ENCODE results near the gene ACIN1. TPM values are rescaled to one million over a fixed set of nuclear protein-coding genes. Genes with fewer than 3 reads are reported as not detected.

Gene ACIN1
- total RNA-seq, 1 donor from 2014 or later = 225 TPM

GRCh38 chr14:23055147-23055550 lies 39.8 kb downstream of the ACIN1 start:
- Mint-ChIP-seq H3K9me3 (no peaks in the 10 kb centered on the region), H3K27me3 (ENCODE audit: insufficient read depth) (peaks cover 8% of the 10 kb centered on the region), H3K4me3 (no peak overlapping the region), H3K36me3 (ENCODE audit: low read depth) (peaks cover 12% of the 10 kb centered on the region), H3K27ac (no peak overlapping the region), H3K4me1 (ENCODE audit: low read depth) (peaks cover 21% of the 10 kb centered on the region)
- intact Hi-C loops (cut with micrococcal nuclease) = loop anchor here (5.0 kb wide), 1 partner anchor 483 kb away; no protein-coding TSS in a partner anchor
- DNase-seq (ENCODE audit: low spot score) = no peak

GRCh38 chr14:23054000-23054811 lies 40.7 kb downstream of the ACIN1 start:
- Mint-ChIP-seq H3K4me3 (no peak overlapping the region), H3K4me1 (ENCODE audit: low read depth) (peaks cover 21% of the 10 kb centered on the region), H3K36me3 (ENCODE audit: low read depth) (peaks cover 9% of the 10 kb centered on the region), H3K27ac (no peak overlapping the region), H3K27me3 (ENCODE audit: insufficient read depth) (peaks cover 8% of the 10 kb centered on the region), H3K9me3 (no peaks in the 10 kb centered on the region)
- intact Hi-C loops (cut with micrococcal nuclease) = no loop called here
- DNase-seq (ENCODE audit: low spot score) = no peak

GRCh38 chr14:23053426-23053825 lies 41.5 kb downstream of the ACIN1 start:
- peaks cover 4% of the 10 kb centered on the region for H3K36me3 Mint-ChIP-seq (ENCODE audit: low read depth)
- H3K4me3 Mint-ChIP-seq = no peak overlapping the region
- H3K27ac Mint-ChIP-seq = no peak overlapping the region
- H3K9me3 Mint-ChIP-seq = no peaks in the 10 kb centered on the region
- intact Hi-C loops (cut with micrococcal nuclease) = no loop called here
- peaks cover 21% of the 10 kb centered on the region for H3K4me1 Mint-ChIP-seq (ENCODE audit: low read depth)
- H3K27me3 Mint-ChIP-seq (ENCODE audit: insufficient read depth) = peaks cover 8% of the 10 kb centered on the region
- no peak for DNase-seq (ENCODE audit: low spot score)

- DNase-seq (ENCODE audit: low spot score) = no peak
- Mint-ChIP-seq H3K9me3 (no peaks in the 10 kb centered on the region), H3K4me1 (ENCODE audit: low read depth) (peaks cover 14% of the 10 kb centered on the region), H3K27me3 (ENCODE audit: insufficient read depth) (peaks cover 8% of the 10 kb centered on the region), H3K27ac (no peak overlapping the region), H3K36me3 (ENCODE audit: low read depth) (no peaks in the 10 kb centered on the region), H3K4me3 (no peak overlapping the region)
- intact Hi-C loops (cut with micrococcal nuclease) = no loop called here
These were observed 42.3 kb downstream of the ACIN1 start for GRCh38 chr14:23052671-23053070.

GRCh38 chr14:23052182-23052623 lies 42.7 kb downstream of the ACIN1 start:
- Mint-ChIP-seq H3K4me3 (no peak overlapping the region), H3K9me3 (no peaks in the 10 kb centered on the region), H3K27me3 (ENCODE audit: insufficient read depth) (peaks cover 12% of the 10 kb centered on the region), H3K4me1 (ENCODE audit: low read depth) (peaks cover 14% of the 10 kb centered on the region), H3K27ac (no peak overlapping the region), H3K36me3 (ENCODE audit: low read depth) (no peaks in the 10 kb centered on the region)
- intact Hi-C loops (cut with micrococcal nuclease) = no loop called here
- no peak for DNase-seq (ENCODE audit: low spot score)

- Mint-ChIP-seq H3K4me3 (no peak overlapping the region), H3K9me3 (no peaks in the 10 kb centered on the region), H3K4me1 (ENCODE audit: low read depth) (peaks cover 7% of the 10 kb centered on the region), H3K27ac (no peak overlapping the region), H3K27me3 (ENCODE audit: insufficient read depth) (peaks cover 8% of the 10 kb centered on the region), H3K36me3 (ENCODE audit: low read depth) (no peaks in the 10 kb centered on the region)
- intact Hi-C loops (cut with micrococcal nuclease) = no loop called here
- DNase-seq (ENCODE audit: low spot score) = no peak
These were observed 43.5 kb downstream of the ACIN1 start for GRCh38 chr14:23051141-23052057.

- DNase-seq (ENCODE audit: low spot score) = no peak
- Mint-ChIP-seq H3K27me3 (ENCODE audit: insufficient read depth) (peaks cover 4% of the 10 kb centered on the region), H3K27ac (no peak overlapping the region), H3K9me3 (no peaks in the 10 kb centered on the region), H3K4me1 (ENCODE audit: low read depth) (no peaks in the 10 kb centered on the region), H3K4me3 (no peak overlapping the region), H3K36me3 (ENCODE audit: low read depth) (no peaks in the 10 kb centered on the region)
- intact Hi-C loops (cut with micrococcal nuclease) = no loop called here
These were observed 45.9 kb downstream of the ACIN1 start for GRCh38 chr14:23049011-23049410.

- Mint-ChIP-seq H3K27ac (no peak overlapping the region), H3K36me3 (ENCODE audit: low read depth) (no peaks in the 10 kb centered on the region), H3K4me3 (no peak overlapping the region), H3K27me3 (ENCODE audit: insufficient read depth) (peaks cover 4% of the 10 kb centered on the region), H3K4me1 (ENCODE audit: low read depth) (no peaks in the 10 kb centered on the region), H3K9me3 (no peaks in the 10 kb centered on the region)
- no peak for DNase-seq (ENCODE audit: low spot score)
- intact Hi-C loops (cut with micrococcal nuclease) = no loop called here
These were observed 46.9 kb downstream of the ACIN1 start for GRCh38 chr14:23047751-23048693.

GRCh38 chr14:23047034-23047634 lies 47.8 kb downstream of the ACIN1 start:
- Mint-ChIP-seq H3K4me1 (ENCODE audit: low read depth) (no peaks in the 10 kb centered on the region), H3K27ac (no peak overlapping the region), H3K9me3 (no peaks in the 10 kb centered on the region), H3K36me3 (ENCODE audit: low read depth) (no peaks in the 10 kb centered on the region), H3K4me3 (no peak overlapping the region), H3K27me3 (ENCODE audit: insufficient read depth) (peaks cover 4% of the 10 kb centered on the region)
- intact Hi-C loops (cut with micrococcal nuclease) = no loop called here
- no peak for DNase-seq (ENCODE audit: low spot score)

- H3K4me1 Mint-ChIP-seq (ENCODE audit: low read depth) = no peaks in the 10 kb centered on the region
- no peaks in the 10 kb centered on the region for H3K9me3 Mint-ChIP-seq
- H3K27me3 Mint-ChIP-seq (ENCODE audit: insufficient read depth) = peaks cover 4% of the 10 kb centered on the region
- DNase-seq (ENCODE audit: low spot score) = no peak
- H3K4me3 Mint-ChIP-seq = no peak overlapping the region
- intact Hi-C loops (cut with micrococcal nuclease) = no loop called here
- H3K36me3 Mint-ChIP-seq (ENCODE audit: low read depth) = no peaks in the 10 kb centered on the region
- no peak overlapping the region for H3K27ac Mint-ChIP-seq
These were observed 49.2 kb downstream of the ACIN1 start for GRCh38 chr14:23045419-23046357.

GRCh38 chr14:23044840-23045239 lies 50.1 kb downstream of the ACIN1 start:
- Mint-ChIP-seq H3K27ac (no peak overlapping the region), H3K4me3 (no peak overlapping the region), H3K9me3 (no peaks in the 10 kb centered on the region), H3K36me3 (ENCODE audit: low read depth) (no peaks in the 10 kb centered on the region), H3K4me1 (ENCODE audit: low read depth) (no peaks in the 10 kb centered on the region), H3K27me3 (ENCODE audit: insufficient read depth) (peaks cover 4% of the 10 kb centered on the region)
- intact Hi-C loops (cut with micrococcal nuclease) = no loop called here
- DNase-seq (ENCODE audit: low spot score) = no peak

Measured in activated T-helper 1 cell treated with anti-CD3 and anti-CD28 coated beads, Interleukin-12 subunit alpha, Interleukin-12 subunit beta, Interleukin-2, Interleukin-4 antibody, amounts not matched to agents 30 ng/mL and 10 ng/mL and 1 ng/mL, durations not matched to agents 14 hours and 24 hours and 36 hours (primary cell).